ENCODE data around the gene RBBP4. TPM values are rescaled to one million over a fixed set of nuclear protein-coding genes. Genes with fewer than 3 reads are reported as not detected.

The RBBP4 gene
- total and polyA plus RNA-seq, 5 donors, result 52.7 to 114 (median 109) TPM

GRCh38 chr1:32725615-32725982 is 74.6 kb downstream of the RBBP4 start:
- Histone ChIP-seq H3K27ac (ENCODE audit: low read length) (no peak overlapping the region), H3K9me3 (ENCODE audit: control insufficient read depth, low read length) (no peaks in the 10 kb centered on the region), H3K27me3 (ENCODE audit: control insufficient read depth, insufficient read depth) (no peaks in the 10 kb centered on the region), H3K4me3 (ENCODE audit: low read length) (no peak overlapping the region), H3K4me1 (ENCODE audit: control insufficient read depth, insufficient read depth, low read length) (peaks cover 9% of the 10 kb centered on the region)
- intact Hi-C loops (cut with DNase I), result no loop called here
- 88% methylated on average over 3 of the region's 3 CpGs for WGBS
- DNase-seq (no peak), ATAC-seq (peak in 1 of 2 donors; percentile 7)

- DNase-seq (no peak), ATAC-seq (no peak)
- intact Hi-C loops (cut with DNase I), result no loop called here
Measured at GRCh38 chr1:32727876-32728275, 76.9 kb downstream of the RBBP4 start.

DNA sequence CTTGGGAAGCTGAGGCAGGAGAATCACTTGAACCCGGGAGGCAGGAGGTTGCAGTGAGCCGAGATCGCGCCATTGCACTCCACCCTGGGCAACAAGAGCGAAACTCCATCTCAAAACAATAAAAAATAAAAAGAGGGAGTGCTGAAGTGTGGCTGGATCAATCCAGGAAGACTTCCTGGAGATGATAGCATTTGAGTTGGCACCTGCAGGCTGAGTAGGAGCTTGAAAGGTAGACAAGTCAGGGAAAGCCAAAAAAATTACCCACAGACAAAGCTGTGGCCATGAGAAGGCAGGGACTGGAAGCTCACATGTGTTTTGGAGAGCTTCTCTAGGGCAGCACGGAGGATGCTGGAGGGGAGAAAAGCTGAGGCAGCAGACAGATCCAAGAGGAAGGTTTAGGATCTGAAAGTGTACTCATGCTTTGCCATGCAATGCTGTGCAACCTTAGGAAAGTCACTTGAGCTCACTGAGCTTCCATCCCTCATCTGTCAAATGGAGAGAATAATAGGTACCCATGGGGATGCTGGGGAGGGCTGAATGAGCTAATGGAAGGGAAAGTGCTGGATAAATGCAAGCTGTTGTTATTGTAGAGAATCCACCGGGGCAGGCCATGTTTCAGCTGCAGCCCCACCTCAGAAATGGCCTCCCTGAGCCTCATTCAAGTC is 77.5 kb downstream of the RBBP4 start:
- Histone ChIP-seq H3K27me3 (ENCODE audit: control insufficient read depth, insufficient read depth) (no peaks in the 10 kb centered on the region), H3K9me3 (ENCODE audit: control insufficient read depth, low read length) (no peaks in the 10 kb centered on the region), H3K4me3 (ENCODE audit: low read length) (no peak overlapping the region), H3K4me1 (ENCODE audit: control insufficient read depth, insufficient read depth, low read length) (peaks cover 9% of the 10 kb centered on the region), H3K27ac (ENCODE audit: low read length) (no peak overlapping the region)
- intact Hi-C loops (cut with DNase I), result no loop called here
- ATAC-seq (no peak), DNase-seq (no peak)
- WGBS, result 84% methylated on average over 7 of the region's 7 CpGs

More at GRCh38 chr1:32727876-32728275, 76.9 kb downstream of the RBBP4 start:
- H3K27me3 ChIP-seq (ENCODE audit: control insufficient read depth, insufficient read depth), result no peaks in the 10 kb centered on the region
- no peak overlapping the region for H3K4me3 ChIP-seq (ENCODE audit: low read length)
- WGBS, result 97% methylated on average over 1 of the region's 1 CpG
- H3K4me1 ChIP-seq (ENCODE audit: control insufficient read depth, insufficient read depth, low read length), result peaks cover 9% of the 10 kb centered on the region
- H3K27ac ChIP-seq (ENCODE audit: low read length), result no peak overlapping the region
- no peaks in the 10 kb centered on the region for H3K9me3 ChIP-seq (ENCODE audit: control insufficient read depth, low read length)

- H3K27me3 ChIP-seq (ENCODE audit: control insufficient read depth, insufficient read depth), result no peaks in the 10 kb centered on the region
- intact Hi-C loops (cut with DNase I), result no loop called here
- peaks cover 9% of the 10 kb centered on the region for H3K4me1 ChIP-seq (ENCODE audit: control insufficient read depth, insufficient read depth, low read length)
- peak in 1 of 3 donors; percentile 8 for DNase-seq
- no peak overlapping the region for H3K4me3 ChIP-seq (ENCODE audit: low read length)
- 85% methylated on average over 14 of the region's 14 CpGs for WGBS
- no peak for ATAC-seq
- H3K9me3 ChIP-seq (ENCODE audit: control insufficient read depth, low read length), result no peaks in the 10 kb centered on the region
- H3K27ac ChIP-seq (ENCODE audit: low read length), result no peak overlapping the region
Measured at GRCh38 chr1:32729254-32730046, 78.4 kb downstream of the RBBP4 start.

- no peak for DNase-seq
- intact Hi-C loops (cut with DNase I), result no loop called here
- WGBS, result 57% methylated on average over 9 of the region's 9 CpGs
- no peak overlapping the region for H3K4me3 ChIP-seq (ENCODE audit: low read length)
- H3K27ac ChIP-seq (ENCODE audit: low read length), result no peak overlapping the region
- H3K27me3 ChIP-seq (ENCODE audit: control insufficient read depth, insufficient read depth), result no peaks in the 10 kb centered on the region
- no peak for ATAC-seq
- no peaks in the 10 kb centered on the region for H3K4me1 ChIP-seq (ENCODE audit: control insufficient read depth, insufficient read depth, low read length)
- no peaks in the 10 kb centered on the region for H3K9me3 ChIP-seq (ENCODE audit: control insufficient read depth, low read length)
Measured at GRCh38 chr1:32733582-32734321, 82.7 kb downstream of the RBBP4 start.

Other genes starting within 250 kb of the RBBP4 start
- under 1 TPM in 3 of 4 donors, not detected in 1; 0.03 TPM for gene ZBTB8B, start 186.1 kb upstream of the RBBP4 start, total RNA-seq
- gene ZBTB8B, start 186.1 kb upstream of the RBBP4 start, polyA plus RNA-seq, result 0.02 TPM
- 1 to 10 TPM; 3.2 to 5.1 (median 4.0) TPM for gene ZBTB8A, start 111.8 kb upstream of the RBBP4 start, total RNA-seq
- gene ZBTB8A, start 111.8 kb upstream of the RBBP4 start, polyA plus RNA-seq, result 1.8 TPM
- 10 to 100 TPM; 28.9 to 35.0 (median 32.7) TPM for gene ZBTB8OS, start 658 bp upstream of the RBBP4 start, total RNA-seq
- 50.4 TPM for gene ZBTB8OS, start 658 bp upstream of the RBBP4 start, polyA plus RNA-seq
- 10 to 100 TPM; 18.4 to 33.6 (median 24.5) TPM for gene SYNC, start 51.6 kb downstream of the RBBP4 start, total RNA-seq
- 14.1 TPM for gene SYNC, start 51.6 kb downstream of the RBBP4 start, polyA plus RNA-seq
- 10 to 100 TPM; 29.3 to 54.7 (median 36.4) TPM for gene YARS1, start 166.2 kb downstream of the RBBP4 start, total RNA-seq
- gene YARS1, start 166.2 kb downstream of the RBBP4 start, polyA plus RNA-seq, result 20.8 TPM
- gene S100PBP, start 166.4 kb downstream of the RBBP4 start, total RNA-seq, result 10 to 100 TPM; 14.2 to 19.8 (median 15.4) TPM
- 8.1 TPM for gene S100PBP, start 166.4 kb downstream of the RBBP4 start, polyA plus RNA-seq
- gene FNDC5, start 219.7 kb downstream of the RBBP4 start, total RNA-seq, result 100 to 1,000 TPM in 3 of 4 donors, 10 to 100 TPM in 1; 94.5 to 151 (median 111) TPM
- gene FNDC5, start 219.7 kb downstream of the RBBP4 start, polyA plus RNA-seq, result 106 TPM
- gene HPCA, start 235.3 kb downstream of the RBBP4 start, total RNA-seq, result not detected
- gene HPCA, start 235.3 kb downstream of the RBBP4 start, polyA plus RNA-seq, result 0.07 TPM

All from right cardiac atrium (tissue), 5 donors.